B cell (primary cell): Measurements from ENCODE around the gene CLSTN2. TPM values are rescaled to one million over a fixed set of nuclear protein-coding genes. Genes with fewer than 3 reads are reported as not detected.

Experiments
- ATAC-seq: fragments of 200-7000 bp; cut with Tn5 transposase; one replicate; pipeline ENCODE4 v1.10.0; 2021; ENCODE audit warnings: low read depth, mild to moderate bottlenecking, moderate number of reproducible peaks, moderate library complexity
- CTCF ChIA-PET: fragments of 350-600 bp; sonication (Branson Sonifier 250); formaldehyde crosslinking; loops from one replicate; lab custom pipeline; 2021; ENCODE audit warnings: antibody characterized with exemption, inconsistent platforms; lab: Charles Lee
- POLR2A ChIA-PET: fragments of 350-600 bp; sonication (Branson Sonifier 250); formaldehyde crosslinking; loops from one replicate; lab custom pipeline; 2021; ENCODE audit warnings: antibody characterized with exemption; lab: Charles Lee
- DNase-seq: peaks from one replicate; pipeline ENCODE4 v3.0.0; 2013
- H2AFZ ChIP-seq: 2 replicates; pipeline ENCODE4 v1.6.1; 2012; ENCODE audit warnings: mild to moderate bottlenecking, low read depth, low read length; ENCODE audit not compliant: insufficient read depth, poor library complexity, severe bottlenecking
- H3K27ac ChIP-seq, 2 donors: 1 replicate in 1 of 2; 2 replicates in 1 of 2; pipeline ENCODE4 v1.5.1; 2012 to 2013; ENCODE audit warnings: low read length in 2 of 2, mild to moderate bottlenecking in 2 of 2, moderate library complexity in 1 of 2
- H3K27me3 ChIP-seq, 4 experiments: fragments of 200-600 bp in 1 of 4; sonication (generic) in 1 of 4; replicated peaks in 1 of 4; 1 replicate in 2 of 4; 2 replicates in 2 of 4; pipeline versions ENCODE4 v1.6.1 to v1.7.0; 2013 to 2016; ENCODE audit warnings: low read length in 3 of 4, mild to moderate bottlenecking in 2 of 4, mixed read lengths in 1 of 4, moderate library complexity in 1 of 4; ENCODE audit not compliant: insufficient read depth in 4 of 4, control insufficient read depth in 3 of 4; ENCODE audit errors: control extremely low read depth in 1 of 4
- H3K36me3 ChIP-seq, 2 experiments: replicated peaks in 1 of 2; 1 replicate in 1 of 2; 2 replicates in 1 of 2; pipeline versions ENCODE4 v1.6.1 to v1.7.1; 2013; ENCODE audit warnings: low read length in 1 of 2; ENCODE audit not compliant: insufficient read depth in 2 of 2, control insufficient read depth in 1 of 2; ENCODE audit errors: control extremely low read depth in 1 of 2, extremely low read depth in 1 of 2
- H3K4me1 ChIP-seq, 2 donors: fragments of 200-600 bp in 1 of 2; sonication (generic) in 1 of 2; 1 replicate in 1 of 2; 2 replicates in 1 of 2; pipeline versions ENCODE4 v1.5.1 to v1.6.1; 2013 to 2017; ENCODE audit warnings: low read length in 2 of 2; ENCODE audit not compliant: control insufficient read depth in 2 of 2, insufficient read depth in 2 of 2
- H3K4me2 ChIP-seq: replicated peaks from 2 replicates; pipeline ENCODE3; 2012; ENCODE audit warnings: mild to moderate bottlenecking, low read depth, low read length; ENCODE audit not compliant: poor library complexity, severe bottlenecking
- H3K4me3 ChIP-seq, 5 experiments: fragments of 200-600 bp in 1 of 5; sonication (generic) in 1 of 5; 1 replicate in 3 of 5; 2 replicates in 2 of 5; pipeline versions ENCODE4 v1.5.1 to v1.7.0; 2011 to 2016; ENCODE audit warnings: low read length in 4 of 5, mild to moderate bottlenecking in 4 of 5, low read depth in 2 of 5, control low read depth in 1 of 5, moderate library complexity in 1 of 5; ENCODE audit not compliant: insufficient read depth in 1 of 5; ENCODE audit errors: control extremely low read depth in 1 of 5, extremely low read depth in 1 of 5
- H3K79me2 ChIP-seq: fragments of 200-600 bp; sonication (generic); one replicate; pipeline ENCODE4 v1.6.0; 2016; ENCODE audit warnings: low read length; ENCODE audit not compliant: control insufficient read depth, insufficient read depth
- H3K9ac ChIP-seq: fragments of 200-600 bp; sonication (generic); 2 replicates; pipeline ENCODE4 v1.6.1; 2017; ENCODE audit warnings: mild to moderate bottlenecking, low read length, moderate library complexity
- H3K9me3 ChIP-seq, 3 donors: one replicate each; pipeline versions ENCODE4 v1.6.1 to v1.7.1; 2013; ENCODE audit warnings: low read length in 2 of 3; ENCODE audit not compliant: control insufficient read depth in 2 of 3, insufficient read depth in 1 of 3; ENCODE audit errors: control extremely low read depth in 1 of 3
- H4K20me1 ChIP-seq: 2 replicates; pipeline ENCODE4 v1.6.0; 2012; ENCODE audit warnings: mild to moderate bottlenecking, low read length; ENCODE audit not compliant: insufficient read depth, control insufficient read depth, poor library complexity, severe bottlenecking
- H3K27ac Mint-ChIP-seq: one replicate; pipeline ENCODE4 v1.8.0; 2021; ENCODE audit warnings: mixed read lengths
- H3K27me3 Mint-ChIP-seq: one replicate; pipeline ENCODE4 v1.8.0; 2021; ENCODE audit warnings: mixed read lengths
- H3K4me1 Mint-ChIP-seq: one replicate; pipeline ENCODE4 v1.8.0; 2021; ENCODE audit warnings: mixed read lengths
- H3K4me3 Mint-ChIP-seq: one replicate; pipeline ENCODE4 v1.8.0; 2021; ENCODE audit warnings: mixed read lengths
- H3K9me3 Mint-ChIP-seq: one replicate; pipeline ENCODE4 v1.8.0; 2022; ENCODE audit warnings: mixed read lengths; ENCODE audit not compliant: insufficient read depth
- EZH2 ChIP-seq: IDR thresholded peaks from 2 replicates; pipeline ENCODE4 v1.6.1; 2012; ENCODE audit warnings: borderline replicate concordance, low read depth, mild to moderate bottlenecking, moderate library complexity, low read length; ENCODE audit not compliant: insufficient read depth, poor library complexity, severe bottlenecking
- WGBS: methylation state at CpG from one replicate; pipeline ENCODE4 v1.1.5; 2013; ENCODE audit warnings: missing lambda C conversion rate; ENCODE audit not compliant: insufficient coverage; 5-methylcytosine and 5-hydroxymethylcytosine counted together
- intact Hi-C: fragments of 100-400 bp; cut with micrococcal nuclease; formaldehyde crosslinking; loops from one replicate; pipeline ENCODE4 v1.10.0; 2022
- polyA plus RNA-seq: library from polyadenylated mRNA; depleted of rRNA; stranded (reverse); fragments of >200 nt; gene quantifications from 2 replicates; pipeline ENCODE4 v1.2.3, GENCODE V29; 2012
- total RNA-seq, 2 donors: library from RNA; stranded (reverse); fragments of 120-200 nt in 1 of 2; gene quantifications; 1 replicate in 1 of 2; 2 replicates in 1 of 2; pipeline versions ENCODE4 v1.2.3 to v1.2.4, GENCODE V29; 2013 to 2022
- TF ChIP-seq, protein P1 (sequence below): fragments of 200-600 bp; IDR thresholded peaks from one replicate; pipeline ENCODE4 v1.8.0; 2022; ENCODE audit warnings: antibody characterized with exemption, mild to moderate bottlenecking

CLSTN2 gene
- total and polyA plus RNA-seq, 2 donors (not counting 1 experiment from before 2014, with no cell fraction given) = not detected

DNA sequence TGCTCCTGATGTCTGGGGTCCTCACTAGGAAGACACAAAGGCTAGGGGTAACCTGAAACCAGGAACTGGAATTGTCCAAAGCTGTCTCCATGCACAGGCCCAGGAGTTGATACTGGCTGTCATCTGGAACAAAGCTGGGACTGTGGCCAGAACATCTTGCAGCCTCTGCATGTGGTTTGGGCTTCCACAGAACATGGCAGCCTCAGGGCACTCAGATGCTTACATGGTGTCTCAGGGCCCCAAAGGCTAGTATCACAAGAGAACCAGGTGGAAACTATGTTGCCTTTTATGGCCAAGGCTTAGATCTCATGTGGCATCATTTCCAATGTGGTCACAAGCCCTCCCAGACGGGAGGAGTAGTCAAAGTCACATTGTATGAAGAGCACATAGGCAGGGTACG is 407.7 kb downstream of the CLSTN2 start:
- Histone ChIP-seq H3K27me3 (no peaks in the 10 kb centered on the region), H3K27ac (no peak overlapping the region), H3K4me3 (no peak overlapping the region), H4K20me1 (no peaks in the 10 kb centered on the region), H2AFZ (no peak overlapping the region), H3K36me3 (no peaks in the 10 kb centered on the region), H3K9ac (no peak overlapping the region), H3K4me1 (no peaks in the 10 kb centered on the region), H3K4me2 (no peak overlapping the region), H3K9me3 (no peaks in the 10 kb centered on the region), H3K79me2 (no peaks in the 10 kb centered on the region)
- H3K9me3 Mint-ChIP-seq = no peaks in the 10 kb centered on the region
- DNase-seq = no peak
- WGBS = 61% methylated on average over 2 of the region's 2 CpGs
- ChIA-PET POLR2A (no interaction called here), CTCF (no interaction called here)
- no peaks in the 10 kb centered on the region for H3K4me1 Mint-ChIP-seq
- H3K4me3 Mint-ChIP-seq = no peak overlapping the region
- intact Hi-C loops = no loop called here
- H3K27ac Mint-ChIP-seq = no peak overlapping the region
- H3K27me3 Mint-ChIP-seq = peaks cover 4% of the 10 kb centered on the region
- ATAC-seq = no peak
- TF ChIP-seq EZH2 = no peak
- TF ChIP-seq, protein P1, sequence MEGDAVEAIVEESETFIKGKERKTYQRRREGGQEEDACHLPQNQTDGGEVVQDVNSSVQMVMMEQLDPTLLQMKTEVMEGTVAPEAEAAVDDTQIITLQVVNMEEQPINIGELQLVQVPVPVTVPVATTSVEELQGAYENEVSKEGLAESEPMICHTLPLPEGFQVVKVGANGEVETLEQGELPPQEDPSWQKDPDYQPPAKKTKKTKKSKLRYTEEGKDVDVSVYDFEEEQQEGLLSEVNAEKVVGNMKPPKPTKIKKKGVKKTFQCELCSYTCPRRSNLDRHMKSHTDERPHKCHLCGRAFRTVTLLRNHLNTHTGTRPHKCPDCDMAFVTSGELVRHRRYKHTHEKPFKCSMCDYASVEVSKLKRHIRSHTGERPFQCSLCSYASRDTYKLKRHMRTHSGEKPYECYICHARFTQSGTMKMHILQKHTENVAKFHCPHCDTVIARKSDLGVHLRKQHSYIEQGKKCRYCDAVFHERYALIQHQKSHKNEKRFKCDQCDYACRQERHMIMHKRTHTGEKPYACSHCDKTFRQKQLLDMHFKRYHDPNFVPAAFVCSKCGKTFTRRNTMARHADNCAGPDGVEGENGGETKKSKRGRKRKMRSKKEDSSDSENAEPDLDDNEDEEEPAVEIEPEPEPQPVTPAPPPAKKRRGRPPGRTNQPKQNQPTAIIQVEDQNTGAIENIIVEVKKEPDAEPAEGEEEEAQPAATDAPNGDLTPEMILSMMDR = no peak

DNA sequence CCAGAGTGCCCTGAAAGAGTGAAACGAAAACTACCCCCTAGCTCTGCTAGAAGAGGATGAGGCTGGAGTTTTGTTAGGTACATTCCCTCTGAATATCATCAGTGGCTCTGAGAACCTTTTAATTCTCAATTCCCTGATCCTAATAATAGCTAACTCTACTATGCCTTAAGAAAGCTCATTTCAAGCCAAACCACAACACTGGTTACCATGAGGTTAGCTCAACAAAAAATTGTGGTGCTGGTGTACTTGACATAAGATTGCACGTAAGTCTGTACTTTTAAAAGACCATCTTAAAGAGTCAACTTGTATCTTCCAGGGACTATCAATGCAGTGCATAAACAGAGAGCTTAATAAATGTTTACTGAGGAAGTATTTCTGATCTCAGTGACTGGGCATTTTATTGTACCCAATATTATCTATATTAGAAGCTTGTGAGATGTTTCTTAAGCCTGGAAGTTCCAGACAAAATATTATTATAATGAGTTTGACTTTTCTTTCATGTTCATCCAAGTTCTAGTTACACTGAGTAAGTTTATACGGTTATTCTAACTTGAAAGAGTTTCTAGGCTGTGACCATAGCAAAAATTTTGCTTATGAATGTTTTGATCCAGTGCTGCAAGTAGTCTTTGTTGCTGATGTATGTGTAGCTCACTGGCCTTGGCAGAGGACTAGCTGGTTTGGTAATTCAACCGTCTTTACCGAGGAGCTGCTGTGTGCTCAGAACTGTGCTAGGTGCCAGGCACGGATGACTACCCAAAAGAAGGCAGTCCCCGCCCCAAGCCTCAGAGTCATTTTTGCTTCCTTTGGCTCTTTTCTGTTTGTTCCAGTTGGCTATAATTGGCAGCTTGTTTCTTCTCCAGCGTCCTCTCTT is 408.5 kb downstream of the CLSTN2 start:
- ATAC-seq (no peak), DNase-seq (no peak)
- peaks cover 4% of the 10 kb centered on the region for H3K27me3 Mint-ChIP-seq
- Histone ChIP-seq H3K4me1 (no peaks in the 10 kb centered on the region), H3K9ac (no peak overlapping the region), H3K79me2 (no peaks in the 10 kb centered on the region), H2AFZ (no peak overlapping the region), H3K36me3 (no peaks in the 10 kb centered on the region), H3K4me2 (no peak overlapping the region), H4K20me1 (no peaks in the 10 kb centered on the region), H3K9me3 (peaks cover 0 to 2% (median 1%) of the 10 kb centered on the region in 3 donors), H3K4me3 (no peak overlapping the region), H3K27me3 (no peaks in the 10 kb centered on the region), H3K27ac (no peak overlapping the region)
- no peaks in the 10 kb centered on the region for H3K4me1 Mint-ChIP-seq
- intact Hi-C loops = no loop called here
- TF ChIP-seq EZH2 = no peak
- TF ChIP-seq, protein P1 = no peak
- H3K27ac Mint-ChIP-seq = no peak overlapping the region
- no peak overlapping the region for H3K4me3 Mint-ChIP-seq
- WGBS = 87% methylated on average over 5 of the region's 8 CpGs
- POLR2A ChIA-PET = no interaction called here
- peaks cover 2% of the 10 kb centered on the region for H3K9me3 Mint-ChIP-seq
- CTCF ChIA-PET = no interaction called here
